Uterus (tissue), 2 donors: ENCODE data around the gene ARRDC3.

Experiments used
- CTCF ChIP-seq, 4 experiments: fragments of 200-600 bp in 2 of 4; fragments of 450-650 bp in 2 of 4; sonication (generic) in 2 of 4; IDR thresholded peaks; one replicate each; pipeline ENCODE4 v1.5.1; 2016 to 2019; ENCODE audit warnings: antibody characterized with exemption in 4 of 4, mild to moderate bottlenecking in 2 of 4, moderate library complexity in 1 of 4
- POLR2A ChIP-seq, 2 donors: fragments of 450-650 bp; IDR thresholded peaks; one replicate each; pipeline ENCODE4 v1.6.1; 2016; ENCODE audit warnings: antibody characterized with exemption in 2 of 2, mild to moderate bottlenecking in 1 of 2, moderate library complexity in 1 of 2

- TF ChIP-seq CTCF (IDR thresholded peaks at IDR 0.05): peak in 1 of 4 experiments; percentile 24
- TF ChIP-seq POLR2A (IDR thresholded peaks at IDR 0.05): peak; percentile 75 to 80
These were observed 3.1 kb downstream of the ARRDC3 start for GRCh38 chr5:91379914-91380490.
